ENCODE data around the gene ZNF436. TPM values are rescaled to one million over a fixed set of nuclear protein-coding genes. Genes with fewer than 3 reads are reported as not detected.

ZNF436 gene
- total RNA-seq, 6 experiments from 2014 or later: 2.8 to 4.5 (median 3.4) TPM

GRCh38 chr1:23392125-23392855 lies 22.7 kb upstream of the ZNF436 start:
- TF ChIP-seq POLR2A (IDR thresholded peaks at IDR 0.05) (no peak), CTCF (IDR thresholded peaks at IDR 0.05) (no peak)
- peaks cover 0 to 16% (median 9%) of the 10 kb centered on the region in 4 donors for H3K4me1 ChIP-seq
- intact Hi-C loops (cut with DNase I): no loop called here
- peaks cover 0 to 10% (median 1%) of the 10 kb centered on the region in 4 donors for H3K36me3 ChIP-seq
- no peaks in the 10 kb centered on the region for H3K27me3 ChIP-seq
- no peak overlapping the region for H3K27ac ChIP-seq
- DNase-seq (no peak), ATAC-seq (no peak)
- no peak overlapping the region for H3K4me3 ChIP-seq
- WGBS (ENCODE audit: insufficient coverage, low coverage, low lambda C conversion rate, missing lambda C conversion rate): 71% methylated on average over 2 of the region's 2 CpGs
- no peaks in the 10 kb centered on the region for H3K9me3 ChIP-seq

GRCh38 chr1:23389837-23390321 lies 20.2 kb upstream of the ZNF436 start:
- ATAC-seq (peak in 1 of 4 donors; percentile 12), DNase-seq (no peak)
- no peaks in the 10 kb centered on the region for H3K9me3 ChIP-seq
- peaks cover 0 to 7% (median 3%) of the 10 kb centered on the region in 4 donors for H3K4me1 ChIP-seq
- H3K27me3 ChIP-seq: no peaks in the 10 kb centered on the region
- H3K4me3 ChIP-seq: no peak overlapping the region
- WGBS (ENCODE audit: insufficient coverage, low coverage, low lambda C conversion rate, missing lambda C conversion rate): 41% methylated on average over 3 of the region's 9 CpGs
- H3K27ac ChIP-seq: no peak overlapping the region
- TF ChIP-seq POLR2A (IDR thresholded peaks at IDR 0.05) (no peak), CTCF (IDR thresholded peaks at IDR 0.05) (no peak)
- H3K36me3 ChIP-seq: peaks cover 0 to 6% (median 0%) of the 10 kb centered on the region in 4 donors
- intact Hi-C loops (cut with DNase I): no loop called here

- H3K36me3 ChIP-seq: peaks cover 0 to 18% (median 4%) of the 10 kb centered on the region in 4 donors
- no peak overlapping the region for H3K4me3 ChIP-seq
- no peak for ATAC-seq
- WGBS (ENCODE audit: insufficient coverage, low coverage, low lambda C conversion rate, missing lambda C conversion rate): 96% methylated on average over 4 of the region's 8 CpGs
- H3K27me3 ChIP-seq: no peaks in the 10 kb centered on the region
- no peaks in the 10 kb centered on the region for H3K4me1 ChIP-seq
- DNase-seq: no peak
- H3K9me3 ChIP-seq: no peaks in the 10 kb centered on the region
- intact Hi-C loops (cut with DNase I): no loop called here
- TF ChIP-seq CTCF (IDR thresholded peaks at IDR 0.05) (no peak), POLR2A (IDR thresholded peaks at IDR 0.05) (no peak)
- no peak overlapping the region for H3K27ac ChIP-seq
Measured at GRCh38 chr1:23387494-23387893, 17.9 kb upstream of the ZNF436 start.

- H3K36me3 ChIP-seq: peaks cover 0 to 27% (median 6%) of the 10 kb centered on the region in 4 donors
- 85% methylated on average over 8 of the region's 14 CpGs for WGBS (ENCODE audit: insufficient coverage, low coverage, low lambda C conversion rate, missing lambda C conversion rate)
- H3K27me3 ChIP-seq: no peaks in the 10 kb centered on the region
- no peaks in the 10 kb centered on the region for H3K4me1 ChIP-seq
- TF ChIP-seq POLR2A (IDR thresholded peaks at IDR 0.05) (no peak), CTCF (IDR thresholded peaks at IDR 0.05) (no peak)
- ATAC-seq: peak in 1 of 4 donors; percentile 8
- no peak for DNase-seq
- H3K9me3 ChIP-seq: no peaks in the 10 kb centered on the region
- intact Hi-C loops (cut with DNase I): no loop called here
- H3K4me3 ChIP-seq: no peak overlapping the region
- no peak overlapping the region for H3K27ac ChIP-seq
Measured at GRCh38 chr1:23385119-23385621, 15.5 kb upstream of the ZNF436 start.
